Pons (tissue), 1 donor: ENCODE results near the gene MRPL28.
"Not testable (repeated sequence)": the region's sequence is repeated elsewhere in the genome, so short reads cannot be mapped to it uniquely, and the experiment has no call there.

Source experiments
- DNase-seq: peaks from one replicate; pipeline ENCODE4 v3.0.0-alpha.2; 2016; ENCODE audit warnings: low spot score

MRPL28 gene

DNA sequence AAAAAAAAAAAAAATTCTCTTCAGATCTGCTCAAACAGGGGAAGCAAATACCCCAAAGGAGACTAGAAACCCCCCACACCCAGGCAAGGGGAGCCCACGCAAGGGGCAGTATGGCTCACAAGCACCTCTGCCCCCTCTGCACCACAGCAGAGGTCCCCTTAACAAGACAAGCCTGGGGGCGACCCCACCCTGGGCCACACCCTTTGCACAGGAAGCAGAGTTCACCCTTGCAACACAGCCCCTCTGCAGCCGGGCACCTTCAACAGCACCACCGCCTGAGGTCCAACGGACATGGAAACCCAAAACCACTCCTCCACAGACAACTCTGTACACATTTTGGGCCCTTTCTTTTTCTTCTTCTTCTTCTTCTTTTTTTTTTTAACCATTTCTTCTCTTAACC lies 30.7 kb downstream of the MRPL28 start:
- DNase-seq: no peak

DNA sequence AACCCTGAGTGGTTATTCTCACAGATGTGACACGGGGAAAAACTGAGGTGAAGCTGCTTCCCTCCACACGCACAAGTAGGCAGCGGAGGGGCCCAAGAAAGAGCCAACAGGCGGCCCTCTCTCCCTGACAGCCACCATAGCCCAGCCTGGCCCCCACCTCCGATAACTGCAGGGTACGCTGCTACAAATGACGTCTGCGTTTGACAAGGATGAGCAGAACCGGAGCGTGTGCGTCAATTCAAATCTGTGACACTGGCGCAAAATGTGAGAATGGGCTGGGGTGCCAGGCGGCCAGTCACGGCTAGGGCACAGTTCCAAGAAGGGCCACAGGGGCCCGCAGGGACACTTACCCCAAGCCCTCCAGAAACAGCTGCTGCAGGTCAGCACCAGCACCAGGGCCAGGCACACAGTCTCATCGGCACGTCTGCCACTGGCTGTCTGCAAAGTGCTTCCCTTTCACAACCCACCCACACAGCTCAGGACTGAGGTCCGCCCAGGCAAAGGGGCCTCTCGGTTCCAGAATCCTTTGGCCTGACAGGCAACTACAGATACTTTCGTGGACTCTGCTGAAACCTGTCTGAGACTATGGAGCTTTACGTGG lies 32.3 kb downstream of the MRPL28 start:
- DNase-seq: no peak

DNA sequence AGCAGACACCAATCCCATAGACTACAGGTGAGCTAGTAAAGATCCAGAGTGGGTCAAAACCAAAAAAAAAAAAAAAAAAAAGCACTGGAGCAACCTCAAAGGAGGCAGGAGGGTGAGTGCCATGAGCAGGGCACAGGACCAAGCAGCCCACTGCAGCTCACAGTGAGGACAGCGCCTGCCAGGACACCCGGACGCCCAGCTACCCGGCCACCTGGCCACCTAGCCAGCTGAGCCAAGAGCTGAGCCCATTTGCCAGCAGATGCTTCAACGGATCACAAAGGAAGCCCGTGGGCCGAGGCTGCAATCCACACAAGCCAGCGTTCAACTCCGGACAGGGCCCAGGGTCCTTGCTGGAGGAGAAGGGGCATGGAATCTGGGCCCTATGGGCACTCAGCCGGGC lies 32.9 kb downstream of the MRPL28 start:
- no peak for DNase-seq

DNA sequence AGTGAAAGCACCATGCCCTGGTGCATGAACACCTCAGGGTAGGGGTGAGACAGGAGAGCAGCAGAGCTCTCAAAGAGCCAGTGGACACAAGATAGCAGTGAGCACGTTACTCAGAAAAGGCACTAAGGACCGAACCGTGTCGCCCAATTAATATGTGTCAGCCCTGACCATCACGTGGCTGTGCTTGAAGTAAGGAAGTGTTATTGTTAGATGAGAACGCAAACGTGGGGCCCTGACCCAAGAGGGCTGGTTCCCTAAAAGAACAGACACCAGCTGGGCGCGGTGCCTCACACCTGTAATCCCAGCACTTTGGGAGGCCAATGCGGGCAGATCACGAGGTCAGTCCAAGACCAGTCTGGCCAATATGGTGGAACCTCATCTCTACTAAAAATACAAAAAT lies 34.1 kb downstream of the MRPL28 start:
- DNase-seq: no peak

DNA sequence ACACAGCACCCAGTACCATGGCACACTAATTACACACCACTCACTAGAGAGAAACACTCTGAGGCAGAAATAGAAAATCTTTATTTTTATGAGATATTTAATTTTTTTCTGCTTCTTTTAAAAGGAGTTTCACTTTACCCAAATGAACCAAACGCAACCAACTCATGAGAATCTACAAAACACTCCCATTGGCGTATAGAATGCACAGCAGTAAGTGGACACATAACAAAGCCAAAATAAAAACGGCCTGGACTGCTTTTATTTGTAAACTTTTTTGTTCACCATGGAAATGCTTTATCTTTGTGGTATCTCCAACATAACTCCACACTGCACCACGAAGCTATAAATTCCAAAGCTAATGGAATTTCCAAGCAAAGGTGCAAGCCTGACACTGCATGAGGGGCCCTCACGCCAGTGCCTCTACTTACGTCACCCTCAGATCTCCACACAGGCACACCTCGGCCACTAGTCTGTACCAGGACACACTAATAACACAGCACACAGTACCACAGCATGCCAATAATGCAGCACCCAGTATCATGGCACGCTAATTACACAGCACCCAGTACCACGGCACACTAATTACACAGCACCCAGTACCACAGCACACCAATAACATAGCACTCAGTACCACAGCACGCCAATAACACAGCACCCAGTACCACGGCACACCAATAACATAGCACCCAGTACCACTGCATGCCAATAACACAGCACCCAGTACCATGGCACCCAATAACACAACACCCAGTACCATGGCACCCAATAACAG lies 35.3 kb downstream of the MRPL28 start:
- DNase-seq: not testable (repeated sequence)

DNA sequence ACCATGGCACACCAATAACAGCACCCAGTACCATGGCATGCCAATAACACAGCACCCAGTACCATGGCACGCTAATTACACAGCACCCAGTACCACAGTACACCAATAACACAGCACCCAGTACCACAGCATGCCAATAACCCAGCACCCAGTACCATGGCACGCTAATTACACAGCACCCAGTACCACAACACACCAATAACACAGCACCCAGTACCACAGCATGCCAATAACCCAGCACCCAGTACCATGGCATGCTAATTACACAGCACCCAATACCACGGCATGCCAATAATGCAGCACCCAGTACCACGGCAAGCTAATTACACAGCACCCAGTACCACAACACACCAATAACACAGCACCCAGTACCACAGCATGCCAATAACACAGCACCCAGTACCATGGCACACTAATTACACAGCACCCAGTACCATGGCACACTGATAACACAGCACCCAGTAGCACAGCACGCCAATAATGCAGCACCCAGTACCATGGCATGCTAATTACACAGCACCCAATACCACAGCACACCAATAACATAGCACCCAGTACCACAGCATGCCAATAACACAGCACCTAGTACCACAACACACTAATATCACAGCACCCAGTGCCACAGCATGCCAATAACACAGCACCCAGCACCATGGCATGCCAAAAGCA lies 36.0 kb downstream of the MRPL28 start:
- not testable (repeated sequence) for DNase-seq

DNA sequence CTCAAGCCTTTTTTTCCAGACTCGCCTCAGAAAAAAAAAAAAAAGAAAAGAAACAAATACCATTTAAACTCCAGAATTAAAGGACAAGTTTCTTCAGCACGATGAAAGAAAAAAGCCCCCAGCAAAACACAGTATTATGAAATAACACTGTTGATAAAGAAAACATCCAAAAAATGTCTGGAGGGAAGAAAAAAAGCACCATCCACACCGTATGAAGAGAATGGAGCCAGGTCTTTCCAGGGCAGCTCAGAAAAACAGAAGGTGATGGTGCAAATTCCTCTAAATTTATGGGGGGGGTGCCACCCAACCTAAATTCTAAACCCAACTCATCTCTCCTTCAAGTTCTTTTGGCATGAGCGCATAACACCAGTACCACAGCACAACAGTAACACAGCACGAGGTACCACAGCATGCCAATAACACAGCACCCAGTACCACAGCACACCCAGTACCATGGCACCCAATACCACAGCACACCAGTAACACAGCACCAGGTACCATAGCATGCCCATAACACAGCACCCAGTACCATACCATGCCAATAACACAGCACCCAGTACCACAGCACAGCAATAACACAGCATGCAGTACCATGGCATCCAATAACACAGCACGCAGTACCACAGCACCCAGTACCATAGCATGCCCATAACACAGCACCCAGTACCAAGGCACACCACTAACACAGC lies 36.8 kb downstream of the MRPL28 start:
- no peak for DNase-seq

DNA sequence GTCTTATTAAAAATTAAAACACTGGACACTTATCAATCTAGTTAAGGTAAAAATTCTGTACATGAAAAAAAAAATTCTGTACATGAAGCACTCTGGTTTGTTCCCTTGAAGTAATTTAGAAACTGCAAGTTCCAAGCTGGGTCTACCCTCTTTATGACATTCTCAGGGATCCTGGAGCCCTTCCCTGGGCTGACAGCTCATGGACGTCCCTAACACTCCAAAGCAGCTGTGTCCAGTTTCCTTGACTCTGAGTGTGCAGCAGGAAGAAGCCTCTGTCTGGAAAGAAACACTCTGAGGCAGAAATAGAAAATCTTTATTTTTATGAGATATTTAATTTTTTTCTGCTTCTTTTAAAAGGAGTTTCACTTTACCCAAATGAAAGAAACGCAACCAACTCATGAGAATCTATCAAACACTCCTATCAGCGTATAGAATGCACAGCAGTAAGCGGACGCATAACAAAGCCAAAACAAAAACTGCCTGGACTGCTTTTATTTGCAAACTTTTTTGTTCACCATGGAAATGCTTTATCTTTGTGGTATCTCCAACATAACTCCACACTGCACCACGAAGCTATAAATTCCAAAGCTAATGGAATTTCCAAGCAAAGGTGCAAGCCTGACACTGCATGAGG lies 39.0 kb downstream of the MRPL28 start:
- DNase-seq: not testable (repeated sequence)

DNA sequence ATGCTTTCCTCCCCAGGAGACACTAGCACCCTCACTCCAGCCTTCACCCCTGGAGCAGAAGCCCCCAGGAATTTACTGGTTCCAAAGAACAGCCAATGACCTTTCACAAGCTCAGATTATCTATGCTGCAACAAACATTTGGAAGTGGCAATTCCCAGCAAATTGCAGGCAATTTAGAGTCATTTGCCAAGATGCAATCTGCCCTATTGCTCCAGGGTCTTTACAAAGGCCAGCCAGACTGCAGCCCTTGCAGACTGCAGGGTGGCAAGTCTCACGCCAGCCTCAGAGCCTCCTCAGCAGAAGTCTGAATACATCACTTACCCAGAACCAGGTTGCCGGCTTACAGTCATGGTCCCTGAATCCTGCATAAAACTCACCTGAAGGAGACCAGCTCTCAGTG lies 39.6 kb downstream of the MRPL28 start:
- DNase-seq: no peak

DNA sequence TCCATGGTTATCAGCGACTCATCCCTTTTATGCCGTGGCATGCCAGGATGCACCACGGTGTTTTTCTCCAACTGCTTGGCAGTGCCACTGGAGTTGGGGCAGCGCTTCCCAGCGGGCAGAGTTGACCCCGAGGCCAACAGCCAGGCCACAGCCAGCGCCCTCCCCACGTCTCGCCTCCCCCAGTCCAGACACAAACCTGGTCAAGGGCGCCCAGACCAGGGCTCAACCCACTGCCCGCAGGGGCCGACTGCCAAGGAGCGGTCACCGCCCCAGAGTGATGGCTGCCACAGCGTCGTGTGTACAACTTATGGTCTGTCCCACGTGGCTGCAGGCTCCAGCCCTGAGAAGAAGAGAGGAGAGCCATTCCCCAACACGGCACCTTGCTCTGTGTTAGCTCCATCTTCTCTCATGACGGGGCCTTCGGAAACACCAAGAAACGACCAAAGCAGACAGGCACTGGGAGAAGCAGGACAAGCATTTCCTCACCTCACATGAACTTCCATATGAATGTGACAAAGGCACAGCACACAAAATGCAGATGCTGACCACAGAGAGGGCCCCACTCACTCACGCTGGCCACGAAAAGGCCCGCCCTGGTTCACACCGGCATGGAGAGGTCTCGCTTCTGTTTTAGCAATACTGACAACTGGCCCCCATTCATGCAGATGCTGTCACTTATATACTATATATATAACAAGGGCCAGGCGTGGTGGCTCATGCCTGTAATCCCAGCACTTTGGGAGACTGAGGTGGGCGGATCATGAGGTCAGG lies 44.8 kb downstream of the MRPL28 start:
- DNase-seq: no peak

DNA sequence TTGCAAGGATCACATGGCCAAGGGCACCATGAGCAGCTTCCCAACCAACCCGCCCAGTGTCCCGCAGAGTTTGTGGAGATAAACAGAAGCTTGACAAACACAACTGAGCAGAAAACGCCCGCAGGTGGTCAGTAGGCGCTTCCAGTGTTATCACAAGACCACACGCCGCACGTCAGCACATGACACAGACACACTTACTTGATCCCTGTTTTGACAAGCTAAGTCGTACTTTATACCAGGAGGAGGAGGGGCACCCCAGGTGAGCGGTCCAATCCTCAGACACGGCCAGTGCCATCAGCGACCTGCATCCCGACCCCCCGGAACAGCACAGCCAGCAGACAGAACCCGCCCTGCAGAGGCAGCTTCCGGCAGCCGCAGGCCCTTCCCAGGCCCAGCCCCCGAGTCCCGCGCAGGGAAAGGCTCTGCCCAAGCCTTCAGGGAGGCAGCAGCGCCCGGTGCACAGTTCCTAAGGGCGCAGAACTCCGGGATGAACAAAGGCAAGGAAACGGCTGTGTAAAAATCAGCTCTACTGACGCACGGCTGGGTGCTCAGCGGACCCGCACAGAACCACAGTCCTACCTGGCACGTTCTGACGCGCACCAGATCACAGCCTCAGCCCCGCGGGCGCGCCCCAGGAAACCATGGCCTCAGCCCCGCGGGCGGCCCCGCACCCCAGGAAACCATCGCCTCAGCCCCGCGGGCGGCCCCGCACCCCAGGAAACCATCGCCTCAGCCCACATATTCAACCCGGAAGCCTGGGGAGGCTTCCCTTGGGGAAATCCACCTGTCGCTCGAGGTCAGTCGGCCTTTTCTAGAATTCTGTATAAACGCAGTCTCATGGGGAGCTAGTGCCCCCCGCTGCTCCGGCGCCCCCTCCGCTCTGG lies 45.6 kb downstream of the MRPL28 start:
- DNase-seq: no peak

DNA sequence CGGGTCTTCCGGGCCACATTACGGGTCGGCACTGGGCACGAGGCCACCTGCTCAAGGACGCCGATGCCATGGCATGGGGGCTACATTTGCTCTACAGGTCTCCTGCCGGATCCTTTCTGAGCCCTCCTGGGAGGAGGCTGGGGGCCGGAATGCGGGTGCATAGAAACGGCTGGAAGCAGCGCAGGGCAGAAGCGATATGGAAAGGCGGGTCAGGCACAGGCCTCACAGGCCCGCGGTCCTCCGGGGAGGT lies 46.2 kb downstream of the MRPL28 start:
- no peak for DNase-seq

DNA sequence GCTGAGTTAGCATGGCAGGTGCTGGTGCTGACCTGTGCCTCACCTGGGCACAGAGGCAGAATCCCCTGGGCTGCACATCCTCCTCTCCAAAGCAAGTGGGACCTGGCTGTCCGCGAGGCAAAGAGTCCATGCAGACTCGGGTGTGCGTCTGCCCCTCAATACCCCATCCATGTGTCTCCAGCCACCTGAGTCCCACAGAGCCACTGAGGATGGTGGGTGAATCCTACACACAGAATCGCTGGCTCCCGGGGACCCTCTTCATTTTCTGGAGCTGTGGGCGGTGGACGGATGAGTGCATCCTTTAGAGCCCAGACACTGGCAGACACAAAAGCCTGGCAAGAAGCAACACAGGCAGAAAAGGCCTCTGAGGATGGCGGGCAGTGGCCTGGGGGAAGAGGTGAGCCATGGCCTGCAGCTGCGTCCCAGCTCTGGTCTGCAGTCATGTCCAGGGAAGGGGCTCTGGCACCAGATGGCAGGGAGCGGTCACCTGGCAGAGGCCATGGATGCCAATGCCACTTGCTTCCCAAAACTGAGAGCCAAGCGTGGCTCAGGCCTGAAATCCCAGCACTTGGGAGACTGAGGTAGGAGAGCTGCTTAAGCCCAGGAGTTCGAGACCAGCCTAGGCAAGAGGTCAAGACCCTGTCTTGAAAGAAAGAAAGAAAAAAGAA lies 47.7 kb downstream of the MRPL28 start:
- no peak for DNase-seq

DNA sequence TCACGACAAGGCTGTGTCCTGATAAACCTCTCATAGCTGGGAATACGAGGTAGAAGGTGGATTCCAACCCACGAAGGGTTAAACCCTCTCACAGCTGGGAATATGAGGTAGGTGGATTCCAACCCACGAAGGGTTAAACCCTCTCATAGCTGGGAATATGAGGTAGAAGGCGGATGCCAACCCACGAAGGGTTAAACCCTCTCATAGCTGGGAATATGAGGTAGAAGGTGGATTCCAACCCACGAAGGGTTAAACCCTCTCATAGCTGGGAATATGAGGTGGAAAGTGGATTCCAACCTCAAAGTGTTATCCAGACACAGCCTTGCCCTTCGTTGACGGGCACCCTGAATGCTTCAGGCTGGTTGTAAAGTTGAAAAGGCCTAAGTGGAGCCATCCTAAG lies 48.8 kb downstream of the MRPL28 start:
- no peak for DNase-seq

DNA sequence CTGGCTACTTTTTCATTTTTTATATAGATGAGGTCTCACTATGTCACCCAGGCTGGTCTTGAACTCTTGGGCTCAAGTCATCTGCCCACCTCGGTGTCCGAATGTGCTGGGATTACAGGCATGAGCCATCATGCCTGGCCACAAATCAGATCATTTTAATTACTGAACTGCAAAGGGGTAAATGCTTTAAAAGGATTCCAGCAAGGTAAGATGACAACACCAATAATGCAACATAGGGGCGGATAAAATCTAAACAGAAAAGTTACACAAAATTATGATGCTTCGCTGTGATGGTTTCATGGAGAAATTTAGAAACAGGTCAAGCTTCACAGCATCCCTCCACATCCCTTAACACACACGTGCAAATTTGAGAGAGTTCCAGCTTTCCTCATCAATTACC lies 50.1 kb downstream of the MRPL28 start:
- DNase-seq: no peak

DNA sequence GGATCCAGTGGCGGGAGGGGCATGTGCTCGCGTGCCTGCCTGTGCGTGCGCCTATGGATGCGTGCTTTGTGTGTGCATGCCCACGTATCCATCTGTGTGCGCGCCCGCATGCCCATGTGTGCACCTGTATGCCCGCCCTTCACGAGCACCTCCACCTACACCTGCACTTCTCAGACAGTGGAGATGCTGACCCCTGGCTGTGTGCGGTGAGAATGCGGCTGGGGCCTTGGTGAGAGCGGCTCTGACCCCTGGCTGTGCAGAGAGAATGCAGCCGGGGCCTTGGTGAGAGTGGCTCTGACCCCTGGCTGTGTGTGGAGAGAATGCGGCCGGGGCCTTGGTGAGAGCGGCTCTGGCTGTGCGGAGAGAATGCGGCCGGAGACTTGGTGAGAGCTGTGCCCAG lies 51.7 kb downstream of the MRPL28 start:
- DNase-seq: no peak

DNA sequence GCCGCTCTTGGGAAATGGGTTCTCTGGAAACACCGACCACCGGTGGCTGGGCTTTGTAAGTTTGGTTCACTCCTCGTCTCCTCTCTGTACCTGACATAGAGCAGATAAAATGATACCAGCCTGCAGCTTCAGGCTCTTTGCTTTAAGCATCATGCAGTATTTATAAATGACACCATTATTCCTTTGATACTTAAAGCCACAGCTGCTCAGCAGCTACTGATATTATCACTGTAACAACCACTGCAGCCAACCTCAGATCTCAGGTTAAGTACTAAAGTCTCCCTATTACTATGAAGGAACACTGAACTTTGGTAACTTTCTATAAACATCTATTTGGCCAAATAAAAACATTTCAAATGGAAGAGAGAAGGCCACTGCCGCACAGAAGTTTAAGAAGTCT lies 52.8 kb downstream of the MRPL28 start:
- DNase-seq: no peak
